Fibroblast of lung (primary cell): ENCODE data around the gene APBA2. TPM values are rescaled to one million over a fixed set of nuclear protein-coding genes. Genes with fewer than 3 reads are reported as not detected.
A peak's percentile ranks its signal among the peaks of the same experiment; 100 is the strongest.

Source experiments
- DNase-seq, 2 donors: peaks; one replicate each; pipeline versions ENCODE4 v3.0.0 to v3.0.0-alpha.2; 2010; ENCODE audit warnings: low read depth in 2 of 2
- H2AFZ ChIP-seq: 2 replicates; pipeline ENCODE4 v1.5.1; 2012; ENCODE audit warnings: low read length, control low read depth, inconsistent platforms
- H3K27ac ChIP-seq: 2 replicates; pipeline ENCODE4 v1.5.1; 2011; ENCODE audit warnings: low read length, control low read depth; ENCODE audit not compliant: insufficient read depth
- H3K27me3 ChIP-seq: 2 replicates; pipeline ENCODE4 v1.5.1; 2011; ENCODE audit warnings: mild to moderate bottlenecking, low read length; ENCODE audit not compliant: control insufficient read depth, insufficient read depth
- H3K36me3 ChIP-seq: 2 replicates; pipeline ENCODE4 v1.5.1; 2011; ENCODE audit warnings: low read length; ENCODE audit not compliant: control insufficient read depth, insufficient read depth
- H3K4me1 ChIP-seq: 2 replicates; pipeline ENCODE4 v1.5.1; 2011; ENCODE audit warnings: low read length; ENCODE audit not compliant: control insufficient read depth, insufficient read depth; ENCODE audit errors: extremely low read depth
- H3K4me2 ChIP-seq: 2 replicates; pipeline ENCODE4 v1.5.1; 2011; ENCODE audit warnings: low read length, control low read depth; ENCODE audit not compliant: insufficient read depth; ENCODE audit errors: extremely low read depth
- H3K4me3 ChIP-seq, 4 experiments: fragments of 200-600 bp in 1 of 4; sonication (generic) in 1 of 4; replicated peaks in 1 of 4; 2 replicates each; pipeline ENCODE4 v1.5.1; 2011 to 2016; ENCODE audit warnings: low read length in 4 of 4, low read depth in 3 of 4, mild to moderate bottlenecking in 3 of 4, control low read depth in 2 of 4, inconsistent platforms in 1 of 4, mixed read lengths in 1 of 4; ENCODE audit not compliant: insufficient read depth in 1 of 4; ENCODE audit errors: control extremely low read depth in 1 of 4
- H3K79me2 ChIP-seq: 2 replicates; pipeline ENCODE4 v1.5.1; 2012; ENCODE audit warnings: mild to moderate bottlenecking, low read length, inconsistent platforms; ENCODE audit not compliant: control insufficient read depth, insufficient read depth
- H3K9ac ChIP-seq: 2 replicates; pipeline ENCODE4 v1.5.1; 2011; ENCODE audit warnings: mild to moderate bottlenecking, low read length, control low read depth; ENCODE audit not compliant: insufficient read depth
- H3K9me3 ChIP-seq: 2 replicates; pipeline ENCODE4 v1.5.1; 2012; ENCODE audit warnings: low read depth, low read length; ENCODE audit not compliant: control insufficient read depth, insufficient read depth
- H4K20me1 ChIP-seq: 2 replicates; pipeline ENCODE4 v1.5.1; 2011; ENCODE audit warnings: low read length; ENCODE audit not compliant: control insufficient read depth, insufficient read depth; ENCODE audit errors: extremely low read depth
- CTCF ChIP-seq, 2 donors: IDR thresholded peaks in 1 of 2; conservative IDR thresholded peaks in 1 of 2; 1 replicate in 1 of 2; 2 replicates in 1 of 2; pipeline ENCODE4 v1.5.1; 2011 to 2012; ENCODE audit warnings: low read length in 2 of 2, control low read depth in 1 of 2, inconsistent platforms in 1 of 2, low read depth in 1 of 2, mild to moderate bottlenecking in 1 of 2
- EZH2 ChIP-seq: IDR thresholded peaks from 2 replicates; pipeline ENCODE4 v1.5.1; 2012; ENCODE audit warnings: low read length, control low read depth, mild to moderate bottlenecking; ENCODE audit errors: missing control alignments
- polyA plus RNA-seq, 2 donors: library from polyadenylated mRNA; depleted of rRNA in 1 of 2; stranded (reverse) in 1 of 2; unstranded in 1 of 2; fragments of >200 nt; gene quantifications; 2 replicates each; pipeline ENCODE4 v1.2.1, GENCODE V29; 2011 to 2012; ENCODE audit warnings: missing spikeins in 1 of 2
- total RNA-seq: library from RNA; depleted of rRNA; stranded (reverse); fragments of >200 nt; gene quantifications from 2 replicates; pipeline ENCODE4 v1.2.1, GENCODE V29; 2014

Gene APBA2
- total and polyA plus RNA-seq, 2 donors (not counting 1 experiment from before 2014, with no cell fraction given): 9.5 to 20.3 TPM

- no peak overlapping the region for H3K27ac ChIP-seq
- no peak overlapping the region for H3K4me3 ChIP-seq
- H3K4me1 ChIP-seq: peaks cover 2% of the 10 kb centered on the region
- no peak for TF ChIP-seq CTCF (conservative IDR thresholded peaks at IDR 0.05 in 1 of 2, IDR thresholded peaks at IDR 0.05 in 1 of 2; ENCODE audit: low read depth in 1 of 2, low read length in 2 of 2)
- no peak for TF ChIP-seq EZH2
- no peak overlapping the region for H3K9ac ChIP-seq
- H2AFZ ChIP-seq: no peak overlapping the region
- H3K27me3 ChIP-seq: no peaks in the 10 kb centered on the region
- no peak overlapping the region for H3K4me2 ChIP-seq
- H3K9me3 ChIP-seq: no peaks in the 10 kb centered on the region
- no peak for DNase-seq
- H3K79me2 ChIP-seq: no peaks in the 10 kb centered on the region
- no peaks in the 10 kb centered on the region for H3K36me3 ChIP-seq
- H4K20me1 ChIP-seq: no peaks in the 10 kb centered on the region
Measured at GRCh38 chr15:28900892-28901586, 15.3 kb downstream of the APBA2 start.

- Histone ChIP-seq H4K20me1 (no peaks in the 10 kb centered on the region), H3K4me1 (peaks cover 2% of the 10 kb centered on the region), H3K36me3 (no peaks in the 10 kb centered on the region), H3K27me3 (no peaks in the 10 kb centered on the region), H3K27ac (no peak overlapping the region), H3K4me3 (no peak overlapping the region), H3K9ac (no peak overlapping the region), H2AFZ (no peak overlapping the region), H3K9me3 (no peaks in the 10 kb centered on the region), H3K79me2 (no peaks in the 10 kb centered on the region), H3K4me2 (no peak overlapping the region)
- TF ChIP-seq CTCF (conservative IDR thresholded peaks at IDR 0.05 in 1 of 2, IDR thresholded peaks at IDR 0.05 in 1 of 2; ENCODE audit: low read depth in 1 of 2, low read length in 2 of 2) (no peak), EZH2 (no peak)
- no peak for DNase-seq
Measured at GRCh38 chr15:28901587-28901980, 15.8 kb downstream of the APBA2 start.

GRCh38 chr15:28901987-28902745 lies 16.4 kb downstream of the APBA2 start:
- DNase-seq: no peak
- H3K79me2 ChIP-seq: no peaks in the 10 kb centered on the region

More at GRCh38 chr15:28901987-28902745, 16.4 kb downstream of the APBA2 start:
- H3K27ac ChIP-seq: no peak overlapping the region
- TF ChIP-seq CTCF (conservative IDR thresholded peaks at IDR 0.05 in 1 of 2, IDR thresholded peaks at IDR 0.05 in 1 of 2; ENCODE audit: low read depth in 1 of 2, low read length in 2 of 2) (peak in 1 of 2 donors; percentile 24), EZH2 (no peak)
- no peaks in the 10 kb centered on the region for H3K9me3 ChIP-seq
- H3K4me2 ChIP-seq: no peak overlapping the region
- H3K4me3 ChIP-seq: no peak overlapping the region
- H3K9ac ChIP-seq: no peak overlapping the region
- H2AFZ ChIP-seq: no peak overlapping the region
- no peaks in the 10 kb centered on the region for H3K27me3 ChIP-seq
- H3K4me1 ChIP-seq: peaks cover under 1% of the 10 kb centered on the region
- no peaks in the 10 kb centered on the region for H3K36me3 ChIP-seq
- H4K20me1 ChIP-seq: no peaks in the 10 kb centered on the region
